ENCODE results near the gene GHDC. TPM values are rescaled to one million over a fixed set of nuclear protein-coding genes. Genes with fewer than 3 reads are reported as not detected.

Gene GHDC
- total and polyA plus RNA-seq, 2 donors (not counting 3 experiments of a cell fraction or from before 2014, with no cell fraction given): 9.8 to 11.2 TPM

GRCh38 chr17:42230225-42230624 is 35.9 kb upstream of the GHDC start:
- Histone ChIP-seq H3K4me1 (ENCODE audit: control insufficient read depth, extremely low read depth, insufficient read depth, low read length) (peaks cover 17% of the 10 kb centered on the region), H4K20me1 (replicated peaks; ENCODE audit: control insufficient read depth, extremely low read depth, insufficient read depth, low read length) (no peaks in the 10 kb centered on the region), H3K27ac (ENCODE audit: insufficient read depth, low read depth, low read length) (no peak overlapping the region), H3K36me3 (ENCODE audit: control insufficient read depth in 2 of 2, extremely low read depth in 1 of 2, insufficient read depth in 2 of 2, low read length in 2 of 2) (no peaks in the 10 kb centered on the region), H3K27me3 (ENCODE audit: control insufficient read depth in 2 of 2, insufficient read depth in 2 of 2, low read length in 2 of 2) (no peaks in the 10 kb centered on the region), H3K9me3 (replicated peaks; ENCODE audit: control insufficient read depth, insufficient read depth, low read length) (no peaks in the 10 kb centered on the region), H3K4me2 (ENCODE audit: insufficient read depth, low read length) (no peak overlapping the region), H3K79me2 (ENCODE audit: control insufficient read depth, insufficient read depth, low read length) (peaks cover 11% of the 10 kb centered on the region), H3K9ac (replicated peaks; ENCODE audit: extremely low read depth, insufficient read depth, low read length) (no peak overlapping the region), H3K9me1 (replicated peaks; ENCODE audit: control insufficient read depth, extremely low read depth, insufficient read depth, low read length) (no peaks in the 10 kb centered on the region), H2AFZ (ENCODE audit: low read depth, low read length) (no peak overlapping the region), H3K4me3 (replicated peaks in 1 of 3; ENCODE audit: insufficient read depth in 1 of 3, low read depth in 1 of 3, low read length in 3 of 3) (no peak overlapping the region)
- dilution Hi-C loops (cut with MboI; ENCODE audit: extremely low pct_ligation_motif_present, low sequenced_read_pairs) (no loop called here), intact Hi-C loops (cut with micrococcal nuclease) (no loop called here)
- no TSS peak for BruUV-seq (replicated peaks)
- TF ChIP-seq MYC (IDR thresholded peaks at IDR 0.05; ENCODE audit: low read depth, low read length) (no peak), CTCF (IDR thresholded peaks at IDR 0.05; ENCODE audit: extremely low read depth in 1 of 2, insufficient read depth in 1 of 2, low read depth in 1 of 2, low read length in 2 of 2) (no peak), EZH2 (IDR thresholded peaks at IDR 0.05; ENCODE audit: borderline replicate concordance, low read depth, low read length, severe bottlenecking) (no peak), MAX (IDR thresholded peaks at IDR 0.05; ENCODE audit: insufficient read depth, insufficient read length) (no peak), GATA2 (IDR thresholded peaks at IDR 0.05; ENCODE audit: insufficient read depth, insufficient read length, low read depth, low read length) (no peak), POLR2A (IDR thresholded peaks at IDR 0.05; ENCODE audit: low read depth, low read length) (no peak), POLR2AphosphoS5 (IDR thresholded peaks at IDR 0.05; ENCODE audit: insufficient read depth, low read depth, low read length) (no peak), FOS (IDR thresholded peaks at IDR 0.05; ENCODE audit: borderline replicate concordance, insufficient read depth, low read length) (no peak), JUN (IDR thresholded peaks at IDR 0.05; ENCODE audit: borderline replicate concordance, insufficient read depth, insufficient read length, low read depth) (no peak)
- DNase-seq (ENCODE audit: low read depth, low spot score) (no peak), FAIRE-seq (no peak)
- ChIA-PET CTCF (interaction anchor here (1.0 to 2.0 kb wide), 3 partner anchors 18 to 287 kb away, joined by 3 to 7 read pairs (median 5); no protein-coding TSS in a partner anchor), POLR2A (no interaction called here)

All from endothelial cell of umbilical vein (primary cell).